HK-2 (cell line): ENCODE measurements around the gene ZBTB42.

Experiments
- DNase-seq: peaks from one replicate; pipeline ENCODE4 v3.0.0-alpha.2; 2018; ENCODE audit not compliant: unreplicated experiment

The ZBTB42 gene

GRCh38 chr14:104794993-104795780, 5.7 kb upstream of the ZBTB42 start, which contains the start of gene AKT1:
Gene AKT1 (minus strand): TSS chr14:104795748. CDS start chr14:104792643, 3,105 bp downstream.
- DNase-seq, result peak; percentile 34

- DNase-seq, result peak; percentile 56
Measured at GRCh38 chr14:104795781-104796686, 4.9 kb upstream of the ZBTB42 start.

GRCh38 chr14:104796687-104797081, 4.2 kb upstream of the ZBTB42 start:
- DNase-seq, result no peak

DNA sequence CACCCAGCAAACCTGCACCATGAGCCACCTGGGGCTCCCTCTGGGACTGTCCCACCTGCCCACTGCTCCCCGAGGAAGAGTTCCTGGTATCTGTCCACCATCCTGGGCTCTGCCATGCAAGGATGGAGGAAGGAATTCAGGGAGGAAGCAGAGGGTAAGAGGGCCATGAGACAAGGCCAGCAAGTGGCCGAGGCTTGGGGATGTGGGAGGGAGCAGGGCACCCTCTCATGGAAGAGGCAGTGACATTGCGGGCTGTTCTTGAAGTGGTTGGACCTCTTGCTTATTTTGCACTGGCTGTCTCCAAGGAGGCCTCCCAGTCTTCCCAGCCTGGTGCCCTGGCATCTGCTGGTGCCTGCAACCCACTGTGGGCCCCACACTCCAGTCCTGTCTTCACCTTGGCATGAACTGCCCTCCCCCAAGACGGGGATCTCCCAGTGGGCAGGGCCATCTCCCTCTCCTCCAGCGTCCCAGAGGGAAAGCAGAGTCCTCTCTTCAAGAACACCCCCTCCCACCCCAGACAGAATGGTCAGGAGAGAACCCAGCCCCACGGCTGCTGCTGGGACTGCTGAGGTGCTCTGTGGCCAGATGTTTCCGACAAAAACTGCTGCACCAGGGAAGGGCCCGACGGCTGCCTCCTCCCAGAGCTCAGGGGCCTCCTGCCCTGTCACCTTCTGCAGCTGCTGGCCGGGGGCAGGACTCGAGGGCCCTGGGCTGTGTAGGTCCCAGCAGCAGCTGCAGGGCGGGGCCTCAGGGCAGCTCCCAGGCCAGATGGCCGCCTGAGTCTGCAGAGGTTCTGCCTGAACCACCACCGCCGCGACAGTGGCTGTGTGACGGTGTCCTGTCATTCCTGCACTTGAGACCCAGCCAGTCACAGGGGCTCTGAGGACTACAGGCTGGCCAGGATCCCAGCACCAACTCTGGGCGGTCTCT, 3.5 kb upstream of the ZBTB42 start:
- DNase-seq, result peak; percentile 57

GRCh38 chr14:104798300-104799243, 2.3 kb upstream of the ZBTB42 start:
- DNase-seq, result no peak

GRCh38 chr14:104799244-104800014, 1.5 kb upstream of the ZBTB42 start:
- no peak for DNase-seq

- DNase-seq, result peak; percentile 51
Measured at GRCh38 chr14:104800015-104800770, 708 bp upstream of the ZBTB42 start.

- DNase-seq, result no peak
Measured at GRCh38 chr14:104801520-104802393, 856 bp downstream of the ZBTB42 start.

GRCh38 chr14:104802394-104803184, 1.7 kb downstream of the ZBTB42 start:
- DNase-seq, result no peak

DNA sequence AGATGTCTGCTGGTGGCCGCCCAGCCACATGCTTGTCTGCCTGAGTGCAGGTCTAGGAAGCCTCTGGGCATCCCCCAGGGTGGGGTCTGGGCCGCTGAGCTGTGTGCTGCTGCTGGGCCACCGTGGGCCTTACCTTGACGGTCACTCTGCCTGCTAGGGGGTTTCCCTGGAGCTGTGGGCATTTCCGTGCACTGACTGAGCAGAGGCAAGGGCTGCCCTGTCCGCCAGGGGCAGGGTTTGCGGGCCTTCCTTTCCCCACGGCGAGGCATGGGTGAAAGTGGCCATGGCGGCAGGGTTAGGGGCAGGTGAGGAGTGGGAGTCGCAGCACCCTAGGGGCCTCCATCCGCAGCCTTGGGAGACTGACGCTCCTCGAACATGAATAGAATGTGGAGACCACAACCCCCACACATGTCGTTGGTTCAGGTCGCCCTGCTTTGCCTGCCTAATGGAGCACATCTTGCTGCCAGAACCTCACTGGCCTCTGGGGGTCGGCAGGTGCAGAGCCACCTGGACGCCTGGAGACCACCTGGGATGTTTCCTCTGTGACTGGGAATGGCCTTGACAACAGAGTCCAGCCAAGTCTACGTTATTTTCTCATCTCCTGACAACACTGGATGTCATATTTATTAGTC, 2.5 kb downstream of the ZBTB42 start:
- DNase-seq, result no peak

DNA sequence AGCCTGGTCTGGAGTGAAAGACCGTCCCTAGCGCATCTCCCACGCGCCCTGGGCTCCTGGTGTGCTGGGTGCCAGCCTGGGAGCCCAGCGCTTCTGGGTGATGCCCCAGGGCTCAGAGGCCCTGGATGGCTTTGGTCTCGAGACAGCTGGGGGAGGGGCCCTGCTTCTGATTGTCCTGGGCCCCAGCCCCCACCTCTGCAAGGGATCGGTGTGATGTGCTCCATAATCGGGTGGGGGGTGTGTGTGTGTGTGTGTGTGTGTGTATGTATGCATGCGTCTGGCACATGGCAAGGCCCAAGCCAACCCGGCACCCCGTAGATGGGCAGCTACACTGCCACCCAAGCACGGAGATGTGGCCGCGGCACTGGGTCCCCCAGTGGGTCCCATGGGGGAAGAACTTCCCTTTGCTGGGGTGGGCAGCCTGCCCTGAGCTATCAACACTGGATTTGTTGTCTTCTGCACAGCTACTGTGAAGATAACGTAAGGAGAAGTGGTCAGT, 3.1 kb downstream of the ZBTB42 start:
- no peak for DNase-seq

DNA sequence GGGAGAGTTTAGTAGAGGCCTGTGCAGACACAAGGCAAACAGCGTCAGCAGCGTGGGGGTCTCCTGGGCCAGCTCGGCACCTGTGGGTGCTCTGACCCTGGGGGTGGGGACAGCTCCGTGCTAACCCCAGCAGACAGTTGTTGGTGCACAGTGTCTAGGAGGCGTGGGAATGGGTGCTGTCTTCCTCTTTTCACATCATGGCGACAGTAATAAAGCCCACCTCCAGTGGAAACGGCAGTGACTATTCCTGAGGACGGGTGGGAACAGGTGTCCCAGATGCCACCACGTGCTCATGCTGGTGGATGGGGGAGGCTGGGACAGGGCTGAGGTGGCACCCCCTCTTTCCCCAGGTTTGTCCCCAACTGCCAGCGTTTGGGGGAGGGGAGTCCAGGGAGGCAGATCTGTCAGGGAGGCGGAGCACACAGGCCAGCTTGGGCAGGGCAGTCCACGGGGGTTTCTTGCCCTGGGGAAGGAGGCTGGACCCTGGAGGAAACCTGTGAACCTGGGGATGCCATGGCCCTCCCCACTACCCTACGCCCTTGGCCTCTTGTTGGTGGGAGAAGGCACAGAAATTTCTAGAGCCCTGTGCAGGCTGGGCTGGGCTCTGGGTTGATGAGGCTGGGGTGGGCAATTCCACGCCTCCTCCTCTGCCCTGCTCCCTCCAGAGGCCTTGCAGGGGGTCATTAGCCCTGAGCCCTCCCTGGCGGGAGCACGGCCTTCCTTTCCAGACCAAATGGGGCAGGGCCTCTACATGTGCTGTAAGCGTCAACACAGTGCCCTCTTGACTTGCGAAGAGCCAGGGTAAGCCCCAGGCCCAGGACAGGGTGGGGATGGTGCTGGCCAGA, 3.8 kb downstream of the ZBTB42 start:
- DNase-seq, result no peak

- peak; percentile 78 for DNase-seq
Measured at GRCh38 chr14:104805326-104805678, 4.4 kb downstream of the ZBTB42 start.

DNA sequence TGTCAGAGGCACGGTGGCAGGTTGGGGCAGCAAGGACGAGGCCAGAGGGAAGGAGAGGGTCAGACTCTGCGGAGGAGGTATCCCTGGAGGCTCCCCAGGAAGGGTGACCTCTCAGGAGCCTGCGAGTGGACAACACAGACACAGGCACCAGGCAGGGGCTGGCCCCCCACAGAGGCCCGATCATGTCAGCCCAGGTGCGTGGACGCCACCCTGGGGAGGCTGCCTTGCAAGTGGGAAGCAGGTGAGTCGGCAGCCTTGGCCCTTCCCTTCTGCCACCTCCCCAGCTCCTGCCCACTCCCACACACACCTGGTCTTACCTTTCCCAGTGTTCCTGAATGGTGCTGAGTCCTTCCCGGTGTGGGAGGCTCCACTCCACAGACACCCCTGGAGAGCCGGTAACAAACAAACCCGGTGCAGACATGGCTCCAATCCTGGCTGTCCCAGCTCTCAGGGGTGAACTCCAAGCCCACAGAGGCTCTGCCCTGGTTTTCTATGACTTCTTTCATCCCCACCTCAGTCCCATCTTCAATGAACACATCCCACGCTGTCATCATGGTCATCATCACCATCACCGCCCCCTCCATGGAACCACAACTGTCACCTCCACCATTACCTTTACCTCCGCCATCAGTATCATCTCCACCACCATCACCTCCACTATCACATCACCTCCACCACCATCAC, 5.2 kb downstream of the ZBTB42 start:
- DNase-seq, result no peak
